GM23248 (cell line): ENCODE results near the gene BTG3. TPM values are rescaled to one million over a fixed set of nuclear protein-coding genes. Genes with fewer than 3 reads are reported as not detected.

Source experiments
- DNase-seq: peaks from one replicate; pipeline ENCODE4 v3.0.0-alpha.2; 2015
- H2AFZ ChIP-seq: fragments of 200-600 bp; sonication (generic); 2 replicates; pipeline ENCODE4 v1.6.1; 2016; ENCODE audit warnings: antibody characterized with exemption
- H3F3A ChIP-seq: fragments of 200-600 bp; sonication (generic); 2 replicates; pipeline ENCODE4 v1.6.1; 2016; ENCODE audit warnings: mild to moderate bottlenecking, antibody characterized with exemption, mixed run types; ENCODE audit not compliant: insufficient read depth
- H3K27ac ChIP-seq: fragments of 200-600 bp; sonication (generic); 2 replicates; pipeline ENCODE4 v1.5.1; 2016; ENCODE audit warnings: mild to moderate bottlenecking
- H3K27me3 ChIP-seq: fragments of 200-600 bp; sonication (generic); replicated peaks from 2 replicates; pipeline ENCODE4 v1.6.1; 2016; ENCODE audit warnings: mild to moderate bottlenecking; ENCODE audit not compliant: insufficient read depth
- H3K36me3 ChIP-seq: fragments of 200-600 bp; sonication (generic); 2 replicates; pipeline ENCODE4 v1.6.1; 2016; ENCODE audit warnings: low read depth, mild to moderate bottlenecking
- H3K4me1 ChIP-seq: fragments of 200-600 bp; sonication (generic); 2 replicates; pipeline ENCODE4 v1.6.1; 2016; ENCODE audit warnings: mild to moderate bottlenecking; ENCODE audit not compliant: insufficient read depth
- H3K4me2 ChIP-seq: fragments of 200-600 bp; sonication (generic); one replicate; pipeline ENCODE4 v1.6.1; 2016; ENCODE audit warnings: mild to moderate bottlenecking; ENCODE audit not compliant: unreplicated experiment
- H3K4me3 ChIP-seq: fragments of 200-600 bp; sonication (generic); 2 replicates; pipeline ENCODE4 v1.5.1; 2016; ENCODE audit warnings: mild to moderate bottlenecking
- H3K79me2 ChIP-seq: fragments of 200-600 bp; sonication (generic); 2 replicates; pipeline ENCODE4 v1.6.1; 2016; ENCODE audit warnings: mild to moderate bottlenecking; ENCODE audit not compliant: insufficient read depth
- H3K9ac ChIP-seq: fragments of 200-600 bp; sonication (generic); 2 replicates; pipeline ENCODE4 v1.6.1; 2016; ENCODE audit warnings: mild to moderate bottlenecking
- H3K9me2 ChIP-seq: fragments of 200-600 bp; sonication (generic); 2 replicates; pipeline ENCODE4 v1.6.1; 2016; ENCODE audit warnings: mixed run types, mild to moderate bottlenecking, moderate library complexity; ENCODE audit not compliant: insufficient read depth
- H3K9me3 ChIP-seq: fragments of 200-600 bp; sonication (generic); one replicate; pipeline ENCODE4 v1.6.1; 2017; ENCODE audit warnings: low read depth
- H4K20me1 ChIP-seq: fragments of 200-600 bp; sonication (generic); 2 replicates; pipeline ENCODE4 v1.6.0; 2016; ENCODE audit not compliant: insufficient read depth
- EZH2 ChIP-seq: fragments of 200-600 bp; sonication (generic); IDR thresholded peaks from 2 replicates; pipeline ENCODE4 v1.6.1; 2018; ENCODE audit warnings: antibody characterized with exemption, mild to moderate bottlenecking; ENCODE audit not compliant: insufficient read depth, poor library complexity, severe bottlenecking
- EZH2phosphoT487 ChIP-seq: fragments of 200-600 bp; sonication (generic); IDR thresholded peaks from 2 replicates; pipeline ENCODE4 v1.6.1; 2018; ENCODE audit warnings: antibody characterized with exemption, moderate library complexity, mild to moderate bottlenecking, low read depth; ENCODE audit not compliant: insufficient read depth
- WGBS, 2 experiments: methylation state at CpG; one replicate each; pipeline ENCODE4 v1.1.6; 2015 to 2017; ENCODE audit warnings: low lambda C conversion rate in 2 of 2, low coverage in 1 of 2; ENCODE audit errors: missing lambda C conversion rate in 2 of 2; 5-methylcytosine and 5-hydroxymethylcytosine counted together
- in situ Hi-C: fragments of 300-500 bp; cut with MboI; formaldehyde crosslinking; loops from 2 replicates; pipeline ENCODE4 v1.15.0; 2020
- polyA plus RNA-seq: library from polyadenylated mRNA; unstranded; fragments of >200 nt; fragmentation: Nextera tagmentation; extraction: Ambion mirVana; gene quantifications from 2 replicates; pipeline ENCODE4 v1.2.1, GENCODE V29; 2016
- total RNA-seq: library from RNA; depleted of rRNA; stranded (reverse); fragments of >200 nt; shearing (Covaris generic); gene quantifications from 2 replicates; pipeline ENCODE4 v1.2.3, GENCODE V29; 2014

The BTG3 gene
- total and polyA plus RNA-seq, 2 experiments from 2014 or later = 22.8 to 43.7 TPM

GRCh38 chr21:17612023-17612564, 607 bp downstream of the BTG3 start:
- Histone ChIP-seq H3K27ac (peak overlapping the region; percentile 80), H3K36me3 (no peaks in the 10 kb centered on the region), H4K20me1 (no peaks in the 10 kb centered on the region), H3K79me2 (peaks cover 44% of the 10 kb centered on the region), H3K9me2 (no peaks in the 10 kb centered on the region), H3K9me3 (no peaks in the 10 kb centered on the region), H3K4me3 (peak overlapping the region; percentile 97), H3K4me1 (peaks cover 8% of the 10 kb centered on the region), H2AFZ (peak overlapping the region; percentile 99), H3K27me3 (no peaks in the 10 kb centered on the region), H3F3A (peaks cover 29% of the 10 kb centered on the region), H3K9ac (peak overlapping the region; percentile 95), H3K4me2 (peak overlapping the region; percentile 87)
- DNase-seq = peak; percentile 69
- TF ChIP-seq EZH2phosphoT487 = no peak
- no peak for TF ChIP-seq EZH2
- WGBS, 2 experiments = 0% methylated on average over 31 to 43 of the region's 50 CpGs
- in situ Hi-C loops = no loop called here

- no peaks in the 10 kb centered on the region for H3K27me3 ChIP-seq
- peak overlapping the region; percentile 99 for H2AFZ ChIP-seq
- peaks cover 29% of the 10 kb centered on the region for H3F3A ChIP-seq
- no peaks in the 10 kb centered on the region for H4K20me1 ChIP-seq
- H3K9me3 ChIP-seq = no peaks in the 10 kb centered on the region
- no peaks in the 10 kb centered on the region for H3K36me3 ChIP-seq
- peak overlapping the region; percentile 97 for H3K4me3 ChIP-seq
- H3K27ac ChIP-seq = peak overlapping the region; percentile 80
- DNase-seq = peak; percentile 97
- in situ Hi-C loops = no loop called here
- H3K79me2 ChIP-seq = peaks cover 50% of the 10 kb centered on the region
- peak overlapping the region; percentile 95 for H3K9ac ChIP-seq
- WGBS, 2 experiments = 1% methylated on average over 26 of the region's 26 CpGs
- peak overlapping the region; percentile 87 for H3K4me2 ChIP-seq
- no peak for TF ChIP-seq EZH2phosphoT487
- TF ChIP-seq EZH2 = no peak
- peaks cover 8% of the 10 kb centered on the region for H3K4me1 ChIP-seq
- no peaks in the 10 kb centered on the region for H3K9me2 ChIP-seq
Measured at GRCh38 chr21:17611414-17612022, 1.2 kb downstream of the BTG3 start.

- Histone ChIP-seq H3K27ac (peak overlapping the region; percentile 80), H3K27me3 (no peaks in the 10 kb centered on the region), H3F3A (peaks cover 29% of the 10 kb centered on the region), H3K4me2 (peak overlapping the region; percentile 87), H4K20me1 (no peaks in the 10 kb centered on the region), H2AFZ (peak overlapping the region; percentile 99), H3K4me3 (peak overlapping the region; percentile 97), H3K9me3 (no peaks in the 10 kb centered on the region), H3K4me1 (peaks cover 8% of the 10 kb centered on the region), H3K9ac (peak overlapping the region; percentile 95), H3K9me2 (no peaks in the 10 kb centered on the region), H3K79me2 (peaks cover 56% of the 10 kb centered on the region), H3K36me3 (no peaks in the 10 kb centered on the region)
- in situ Hi-C loops = no loop called here
- TF ChIP-seq EZH2phosphoT487 = no peak
- TF ChIP-seq EZH2 = no peak
- peak; percentile 54 for DNase-seq
- WGBS, 2 experiments = 2% methylated on average over 9 of the region's 9 CpGs
Measured at GRCh38 chr21:17610911-17611310, 1.8 kb downstream of the BTG3 start.

GRCh38 chr21:17609681-17610080, 3.0 kb downstream of the BTG3 start:
- in situ Hi-C loops = no loop called here
- H3K4me1 ChIP-seq = peaks cover 8% of the 10 kb centered on the region
- no peak overlapping the region for H3K4me3 ChIP-seq
- no peaks in the 10 kb centered on the region for H3K9me2 ChIP-seq
- no peaks in the 10 kb centered on the region for H3K36me3 ChIP-seq
- 95 to 99% methylated on average over 2 of the region's 2 CpGs for WGBS, 2 experiments
- H3K79me2 ChIP-seq = peaks cover 68% of the 10 kb centered on the region
- H3F3A ChIP-seq = peaks cover 29% of the 10 kb centered on the region
- DNase-seq = no peak
- no peak overlapping the region for H3K27ac ChIP-seq
- H3K9me3 ChIP-seq = no peaks in the 10 kb centered on the region
- no peak overlapping the region for H2AFZ ChIP-seq
- no peaks in the 10 kb centered on the region for H4K20me1 ChIP-seq
- H3K27me3 ChIP-seq = no peaks in the 10 kb centered on the region
- no peak overlapping the region for H3K4me2 ChIP-seq
- H3K9ac ChIP-seq = no peak overlapping the region
- TF ChIP-seq EZH2phosphoT487 (no peak), EZH2 (no peak)
